ENCODE data around the gene BUB1B.
"Not testable (repeated sequence)": the region's sequence is repeated elsewhere in the genome, so short reads cannot be mapped to it uniquely, and the experiment has no call there.

The BUB1B gene

GRCh38 chr15:40121911-40122638 is 38.8 kb upstream of the BUB1B start:
- DNase-seq (ENCODE audit: low spot score) = peak; percentile 38
- no peak overlapping the region for H3K4me3 ChIP-seq
- no peak for TF ChIP-seq CTCF (IDR thresholded peaks at IDR 0.05)
- peak overlapping the region in 1 of 2 donors; percentile 5 for H3K27ac ChIP-seq

- H3K4me3 ChIP-seq, H3K27ac ChIP-seq: not testable (repeated sequence)
- peak; percentile 45 for DNase-seq (ENCODE audit: low spot score)
These were observed 37.9 kb upstream of the BUB1B start for GRCh38 chr15:40122989-40123388.

GRCh38 chr15:40123863-40124262 is 37.0 kb upstream of the BUB1B start:
- H3K27ac ChIP-seq; DNase-seq (ENCODE audit: low spot score); H3K4me3 ChIP-seq: not testable (repeated sequence)

- H3K27ac ChIP-seq; H3K4me3 ChIP-seq; DNase-seq (ENCODE audit: low spot score): not testable (repeated sequence)
These were observed 36.5 kb upstream of the BUB1B start for GRCh38 chr15:40124333-40124732.

GRCh38 chr15:40124807-40125285 is 36.0 kb upstream of the BUB1B start:
- H3K4me3 ChIP-seq, H3K27ac ChIP-seq: not testable (repeated sequence)
- DNase-seq (ENCODE audit: low spot score) = peak; percentile 14

- TF ChIP-seq CTCF (IDR thresholded peaks at IDR 0.05) = no peak
- H3K27ac ChIP-seq = no peak overlapping the region
- H3K4me3 ChIP-seq = no peak overlapping the region
- no peak for DNase-seq (ENCODE audit: low spot score)
These were observed 34.9 kb upstream of the BUB1B start for GRCh38 chr15:40125950-40126349.

DNA sequence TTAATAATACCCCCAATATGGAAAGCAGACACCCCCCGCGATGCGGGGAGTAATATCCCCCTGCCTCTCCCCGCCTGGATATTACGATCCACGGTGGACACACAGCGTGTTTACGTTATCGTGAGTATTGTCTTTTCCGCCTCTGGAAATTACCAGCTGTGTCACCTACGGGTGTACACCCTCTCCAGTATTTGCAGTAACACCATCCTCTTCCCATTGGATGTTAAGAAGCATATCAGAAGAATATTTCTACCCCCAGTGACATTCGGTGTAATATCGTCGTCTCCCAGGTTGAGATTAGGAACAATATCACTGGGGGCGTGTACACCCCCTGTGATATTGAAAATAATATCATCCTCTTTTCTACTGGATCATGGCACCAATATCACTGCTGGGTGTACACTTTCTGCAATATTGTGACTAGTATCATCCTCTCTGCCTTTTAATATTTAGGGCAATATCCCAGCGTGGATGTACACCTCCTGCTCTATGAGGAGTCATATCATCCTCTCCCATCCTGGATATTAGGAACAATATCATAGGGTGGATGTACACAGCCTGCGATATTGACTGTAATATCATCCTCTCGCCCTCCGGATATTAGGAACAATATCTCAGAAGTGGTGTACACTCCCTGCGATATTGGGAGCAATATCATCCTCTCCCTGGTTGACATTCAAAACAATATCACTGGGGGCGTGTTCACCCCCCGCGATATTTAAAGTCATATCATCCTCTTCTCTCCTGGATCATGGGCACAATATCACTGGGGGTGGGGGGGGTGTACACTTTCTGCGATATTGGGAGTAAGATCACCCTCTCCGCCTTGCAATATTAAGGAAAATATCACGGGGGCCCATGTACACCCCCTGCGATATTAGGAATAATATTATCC is 31.9 kb upstream of the BUB1B start:
- no peak for TF ChIP-seq CTCF (IDR thresholded peaks at IDR 0.05)
- Histone ChIP-seq H3K27ac (no peak overlapping the region), H3K4me3 (no peak overlapping the region)
- DNase-seq (ENCODE audit: low spot score) = no peak

- no peak for TF ChIP-seq CTCF (IDR thresholded peaks at IDR 0.05)
- DNase-seq (ENCODE audit: low spot score) = no peak
- H3K4me3 ChIP-seq = no peak overlapping the region
- no peak overlapping the region for H3K27ac ChIP-seq
These were observed 30.8 kb upstream of the BUB1B start for GRCh38 chr15:40130118-40130517.
